A673 (cell line): Measurements from ENCODE around the gene XRCC6.

ENCODE experiments used
- EZH2 ChIP-seq: fragments of 200-600 bp; sonication (generic); IDR thresholded peaks from 2 replicates; pipeline ENCODE4 v1.6.1; 2017; ENCODE audit warnings: borderline replicate concordance, low read depth, mild to moderate bottlenecking, mixed read lengths, antibody characterized with exemption, low read length; ENCODE audit not compliant: poor library complexity, severe bottlenecking
- TF ChIP-seq, protein P1 (sequence below): fragments of 300-800, 200-600 bp; sonication (generic); conservative IDR thresholded peaks from 2 replicates; pipeline ENCODE4 v1.5.1; 2017; ENCODE audit warnings: low read depth, mild to moderate bottlenecking, antibody characterized with exemption, low read length, moderate library complexity, mixed read lengths

DNA sequence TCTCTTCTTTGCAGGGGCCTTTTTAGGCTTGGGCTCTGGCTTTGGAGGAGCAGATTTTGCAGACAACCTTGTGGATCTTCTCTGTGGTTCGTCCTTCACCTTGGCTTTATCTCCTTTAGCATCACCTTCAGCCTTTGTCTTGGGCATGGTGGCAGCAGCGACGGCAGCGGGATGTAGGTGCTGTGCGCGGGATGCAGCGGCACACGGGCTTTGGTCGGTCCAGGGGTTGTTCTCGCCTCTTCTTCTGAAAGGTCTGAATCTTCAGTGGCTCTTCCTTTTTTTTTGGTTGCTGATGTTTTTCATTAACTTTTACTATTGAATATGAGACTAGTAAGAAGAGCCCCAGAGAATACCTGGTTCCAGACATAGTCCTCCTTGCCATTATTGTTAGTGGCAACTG is 88.2 kb downstream of the XRCC6 start:
- TF ChIP-seq, protein P1, sequence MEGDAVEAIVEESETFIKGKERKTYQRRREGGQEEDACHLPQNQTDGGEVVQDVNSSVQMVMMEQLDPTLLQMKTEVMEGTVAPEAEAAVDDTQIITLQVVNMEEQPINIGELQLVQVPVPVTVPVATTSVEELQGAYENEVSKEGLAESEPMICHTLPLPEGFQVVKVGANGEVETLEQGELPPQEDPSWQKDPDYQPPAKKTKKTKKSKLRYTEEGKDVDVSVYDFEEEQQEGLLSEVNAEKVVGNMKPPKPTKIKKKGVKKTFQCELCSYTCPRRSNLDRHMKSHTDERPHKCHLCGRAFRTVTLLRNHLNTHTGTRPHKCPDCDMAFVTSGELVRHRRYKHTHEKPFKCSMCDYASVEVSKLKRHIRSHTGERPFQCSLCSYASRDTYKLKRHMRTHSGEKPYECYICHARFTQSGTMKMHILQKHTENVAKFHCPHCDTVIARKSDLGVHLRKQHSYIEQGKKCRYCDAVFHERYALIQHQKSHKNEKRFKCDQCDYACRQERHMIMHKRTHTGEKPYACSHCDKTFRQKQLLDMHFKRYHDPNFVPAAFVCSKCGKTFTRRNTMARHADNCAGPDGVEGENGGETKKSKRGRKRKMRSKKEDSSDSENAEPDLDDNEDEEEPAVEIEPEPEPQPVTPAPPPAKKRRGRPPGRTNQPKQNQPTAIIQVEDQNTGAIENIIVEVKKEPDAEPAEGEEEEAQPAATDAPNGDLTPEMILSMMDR = no peak
- no peak for TF ChIP-seq EZH2
